ENCODE results near the gene U2AF1. TPM values are rescaled to one million over a fixed set of nuclear protein-coding genes. Genes with fewer than 3 reads are reported as not detected.
"Not testable (repeated sequence)": the region's sequence is repeated elsewhere in the genome, so short reads cannot be mapped to it uniquely, and the experiment has no call there.

Gene U2AF1
- total RNA-seq, 2 experiments from 2014 or later = 21.9 to 31.3 TPM

DNA sequence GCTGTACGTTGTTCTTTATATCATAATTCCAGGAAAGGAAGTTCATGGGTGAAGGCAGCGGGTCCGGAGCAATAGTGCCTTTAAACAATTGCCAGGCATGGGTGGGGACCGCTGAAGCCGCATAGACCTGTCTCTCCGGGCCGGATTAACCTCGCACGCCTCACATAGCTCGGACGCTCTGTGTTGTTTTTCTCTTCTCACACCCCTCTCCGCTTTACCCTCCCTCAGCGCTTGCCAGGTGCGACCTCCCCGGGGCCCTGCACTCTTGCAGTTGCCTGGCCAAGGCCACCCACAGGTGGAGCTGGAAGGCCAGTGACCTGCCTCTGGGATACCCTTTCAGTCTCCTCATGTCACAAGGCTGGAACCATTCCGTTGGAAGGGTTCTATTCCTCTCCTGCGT is 807 bp upstream of the U2AF1 start:
- ATAC-seq; POLR2A ChIA-PET; H3K27me3 Mint-ChIP-seq; CTCF ChIA-PET; H3K4me3 Mint-ChIP-seq; H3K36me3 Mint-ChIP-seq (ENCODE audit: low read depth); DNase-seq; H3K4me1 Mint-ChIP-seq (ENCODE audit: low read depth); H3K27ac Mint-ChIP-seq; intact Hi-C loops (cut with micrococcal nuclease); H3K9me3 Mint-ChIP-seq: not testable (repeated sequence)

DNA sequence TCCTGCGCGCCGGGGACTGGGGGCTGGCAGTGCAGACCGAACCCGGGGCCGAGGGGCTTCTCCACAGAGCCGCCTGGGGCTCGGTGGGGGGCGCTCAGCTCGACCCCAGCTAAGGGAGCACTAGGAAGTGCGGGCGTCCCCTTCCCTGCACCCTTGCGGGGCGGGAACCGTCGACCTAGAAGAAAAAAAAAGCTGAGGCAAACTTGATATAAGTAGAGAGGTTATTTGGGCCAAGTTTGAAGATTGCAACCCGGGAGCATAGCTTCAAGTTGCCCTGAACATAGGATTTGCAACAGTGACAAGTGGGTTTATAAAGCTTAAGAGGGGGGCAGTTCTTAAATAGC is 396 bp upstream of the U2AF1 start:
- CTCF ChIA-PET; H3K4me1 Mint-ChIP-seq (ENCODE audit: low read depth); H3K36me3 Mint-ChIP-seq (ENCODE audit: low read depth); H3K27me3 Mint-ChIP-seq; POLR2A ChIA-PET; DNase-seq; intact Hi-C loops (cut with micrococcal nuclease); H3K4me3 Mint-ChIP-seq; H3K9me3 Mint-ChIP-seq; ATAC-seq; H3K27ac Mint-ChIP-seq: not testable (repeated sequence)

DNA sequence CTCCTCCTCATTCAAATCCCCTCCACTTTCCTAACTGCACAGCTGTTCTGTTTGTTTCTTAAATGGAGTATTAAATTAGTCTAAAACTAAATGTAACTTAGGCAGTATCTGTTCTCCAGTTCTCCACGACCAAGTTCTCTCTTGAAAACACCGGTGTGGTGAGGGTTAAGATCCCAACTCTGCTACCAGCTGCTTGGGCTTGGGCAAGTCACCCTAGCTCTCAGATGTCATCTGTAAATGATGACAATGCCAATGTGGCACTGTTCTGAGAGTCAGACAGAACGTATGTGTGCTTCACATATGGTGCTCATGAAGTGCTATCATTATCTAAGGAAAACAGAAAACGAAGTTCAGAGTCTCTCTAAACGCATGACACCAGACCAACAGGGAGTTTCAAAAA is 2.7 kb downstream of the U2AF1 start:
- POLR2A ChIA-PET; ATAC-seq; H3K4me1 Mint-ChIP-seq (ENCODE audit: low read depth); H3K27ac Mint-ChIP-seq; H3K4me3 Mint-ChIP-seq; DNase-seq; intact Hi-C loops (cut with micrococcal nuclease); H3K27me3 Mint-ChIP-seq; H3K36me3 Mint-ChIP-seq (ENCODE audit: low read depth); H3K9me3 Mint-ChIP-seq; CTCF ChIA-PET: not testable (repeated sequence)

DNA sequence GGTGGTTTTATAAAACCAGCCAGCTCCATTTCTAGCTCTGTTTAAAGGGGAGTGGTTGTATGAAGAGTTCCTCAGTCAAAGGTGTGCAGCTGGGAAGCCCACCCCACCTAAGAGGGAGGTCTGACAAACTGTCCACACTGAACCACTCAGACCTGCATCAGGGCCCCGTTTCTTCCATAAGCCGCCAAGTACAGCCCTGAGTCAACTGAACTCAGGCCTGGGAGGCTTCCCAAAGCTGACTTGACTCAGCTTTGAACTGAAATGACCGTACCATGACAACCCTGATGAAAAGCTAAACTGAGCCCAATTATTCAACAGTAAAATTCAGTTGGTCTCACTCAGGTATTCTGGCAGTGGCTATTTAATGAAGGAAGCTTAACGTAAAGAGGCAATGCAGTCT is 5.1 kb downstream of the U2AF1 start:
- intact Hi-C loops (cut with micrococcal nuclease); POLR2A ChIA-PET; H3K4me1 Mint-ChIP-seq (ENCODE audit: low read depth); H3K27ac Mint-ChIP-seq; DNase-seq; H3K27me3 Mint-ChIP-seq; ATAC-seq; H3K9me3 Mint-ChIP-seq; H3K4me3 Mint-ChIP-seq; CTCF ChIA-PET; H3K36me3 Mint-ChIP-seq (ENCODE audit: low read depth): not testable (repeated sequence)

DNA sequence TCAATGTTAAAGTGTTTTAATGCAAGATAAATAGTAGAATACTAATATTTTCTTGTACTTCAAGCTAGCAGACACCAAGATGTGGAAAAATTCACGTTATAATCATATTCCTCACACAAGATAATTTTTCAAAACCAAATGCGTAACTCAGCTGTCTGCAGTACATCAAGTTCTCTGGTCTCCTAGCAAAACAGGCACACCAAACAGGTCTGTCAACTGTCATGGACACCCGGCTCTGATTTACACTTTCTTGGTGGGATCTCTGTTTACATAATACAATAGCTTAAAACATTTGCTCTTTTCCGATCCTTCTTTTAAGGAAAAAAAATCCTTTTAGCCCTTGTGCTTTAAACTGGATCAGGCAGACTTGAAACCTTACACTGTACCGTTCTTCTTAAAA is 5.7 kb downstream of the U2AF1 start:
- H3K9me3 Mint-ChIP-seq; H3K27me3 Mint-ChIP-seq; DNase-seq; CTCF ChIA-PET; ATAC-seq; H3K36me3 Mint-ChIP-seq (ENCODE audit: low read depth); H3K4me3 Mint-ChIP-seq; POLR2A ChIA-PET; H3K4me1 Mint-ChIP-seq (ENCODE audit: low read depth); intact Hi-C loops (cut with micrococcal nuclease); H3K27ac Mint-ChIP-seq: not testable (repeated sequence)

DNA sequence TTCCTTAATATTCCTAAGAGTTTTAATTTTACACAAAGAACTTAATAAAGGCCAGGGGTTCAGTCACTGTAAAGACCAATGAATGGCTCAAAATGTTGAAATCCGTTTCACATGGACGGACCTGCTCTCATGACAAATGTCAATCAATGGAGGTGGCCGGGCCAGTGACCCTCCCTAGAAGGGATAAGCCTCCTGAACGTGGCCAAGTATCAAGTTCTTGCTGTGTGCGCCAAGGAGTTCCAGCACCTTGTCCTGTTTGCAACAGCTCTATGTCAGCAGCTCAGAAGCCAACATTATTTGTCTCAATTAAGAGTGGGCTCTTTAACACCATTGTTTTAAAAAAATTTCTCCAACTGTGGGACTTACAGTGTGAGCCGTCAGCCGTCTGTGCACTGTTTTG is 6.4 kb downstream of the U2AF1 start:
- ATAC-seq; DNase-seq; H3K4me3 Mint-ChIP-seq; intact Hi-C loops (cut with micrococcal nuclease); H3K9me3 Mint-ChIP-seq; POLR2A ChIA-PET; CTCF ChIA-PET; H3K27me3 Mint-ChIP-seq; H3K4me1 Mint-ChIP-seq (ENCODE audit: low read depth); H3K27ac Mint-ChIP-seq; H3K36me3 Mint-ChIP-seq (ENCODE audit: low read depth): not testable (repeated sequence)

DNA sequence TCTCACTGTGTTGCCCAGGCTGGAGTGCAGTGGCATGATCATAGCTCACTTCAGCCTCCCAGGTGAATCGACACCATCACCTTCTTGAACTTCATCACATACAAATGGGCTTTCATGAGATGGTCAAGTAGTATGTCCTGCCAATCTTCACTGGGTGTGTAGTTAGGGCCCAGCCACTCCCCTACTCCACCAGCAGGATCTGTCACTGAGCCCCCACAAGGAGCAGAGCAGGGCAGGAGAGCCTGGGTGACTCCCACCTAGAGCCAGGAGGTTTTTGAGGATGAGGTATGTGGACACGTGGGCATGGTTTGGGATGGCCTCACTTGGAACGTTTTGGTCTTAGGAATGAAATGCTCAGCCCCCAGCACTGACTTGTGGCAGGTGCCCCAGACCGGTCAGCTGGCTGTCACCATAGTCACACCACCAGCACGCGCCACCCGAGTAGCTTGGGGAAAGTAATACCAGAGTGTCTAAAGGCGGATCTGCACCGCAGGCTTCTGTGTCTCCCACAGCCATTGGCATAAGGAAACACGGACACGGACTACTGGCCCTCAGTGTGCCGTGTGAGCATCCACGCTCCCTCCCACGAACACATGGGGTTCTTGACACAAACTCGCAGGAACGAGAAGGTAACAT is 15.3 kb downstream of the U2AF1 start:
- CTCF ChIA-PET; H3K27ac Mint-ChIP-seq; H3K4me1 Mint-ChIP-seq (ENCODE audit: low read depth); POLR2A ChIA-PET; intact Hi-C loops (cut with micrococcal nuclease); H3K4me3 Mint-ChIP-seq; H3K27me3 Mint-ChIP-seq; ATAC-seq; H3K36me3 Mint-ChIP-seq (ENCODE audit: low read depth); H3K9me3 Mint-ChIP-seq; DNase-seq: not testable (repeated sequence)

DNA sequence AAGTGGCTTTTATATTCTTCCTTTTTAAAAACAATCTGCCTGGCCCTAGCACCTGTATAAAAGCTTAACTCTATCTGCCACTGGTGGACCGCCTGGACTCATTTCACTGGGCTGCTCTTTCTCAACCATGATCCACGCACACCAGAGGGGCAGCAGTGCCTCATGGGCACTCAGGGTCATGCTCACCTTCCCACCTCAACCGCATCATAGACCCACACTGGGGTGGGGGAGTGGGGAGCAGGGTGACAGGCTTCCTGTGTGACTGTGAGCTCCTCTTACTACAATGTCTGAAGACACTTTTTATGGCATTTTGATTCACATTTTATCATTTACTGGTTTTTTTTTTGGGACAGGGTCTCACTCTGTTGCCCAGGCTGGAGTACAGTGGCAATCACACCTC is 16.4 kb downstream of the U2AF1 start:
- CTCF ChIA-PET; H3K9me3 Mint-ChIP-seq; H3K36me3 Mint-ChIP-seq (ENCODE audit: low read depth); H3K27me3 Mint-ChIP-seq; H3K4me3 Mint-ChIP-seq; H3K4me1 Mint-ChIP-seq (ENCODE audit: low read depth); POLR2A ChIA-PET; intact Hi-C loops (cut with micrococcal nuclease); ATAC-seq; H3K27ac Mint-ChIP-seq: not testable (repeated sequence)
- peak; percentile 1 for DNase-seq

DNA sequence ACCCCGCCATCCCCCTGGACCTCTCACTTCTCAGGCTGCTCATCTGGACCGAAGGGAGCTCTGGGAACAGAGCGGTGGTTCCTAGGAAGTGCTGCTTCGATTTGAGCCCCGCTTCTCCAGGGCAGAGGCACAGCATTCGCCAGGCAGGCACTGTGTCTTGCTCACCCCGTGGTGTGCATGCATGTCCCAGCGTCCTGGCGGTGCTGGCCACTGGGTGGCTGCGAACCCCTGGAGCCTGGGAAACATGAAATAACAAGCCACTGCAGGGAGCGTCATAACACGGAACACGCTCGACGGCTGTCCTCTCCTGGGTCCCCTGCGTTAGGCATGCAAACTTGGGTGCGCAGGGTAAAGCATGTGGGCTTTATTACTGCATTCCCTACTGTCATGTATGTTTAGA is 17.9 kb downstream of the U2AF1 start:
- CTCF ChIA-PET; ATAC-seq; H3K27ac Mint-ChIP-seq; intact Hi-C loops (cut with micrococcal nuclease); H3K4me3 Mint-ChIP-seq; DNase-seq; H3K36me3 Mint-ChIP-seq (ENCODE audit: low read depth); H3K4me1 Mint-ChIP-seq (ENCODE audit: low read depth); H3K27me3 Mint-ChIP-seq; POLR2A ChIA-PET; H3K9me3 Mint-ChIP-seq: not testable (repeated sequence)

DNA sequence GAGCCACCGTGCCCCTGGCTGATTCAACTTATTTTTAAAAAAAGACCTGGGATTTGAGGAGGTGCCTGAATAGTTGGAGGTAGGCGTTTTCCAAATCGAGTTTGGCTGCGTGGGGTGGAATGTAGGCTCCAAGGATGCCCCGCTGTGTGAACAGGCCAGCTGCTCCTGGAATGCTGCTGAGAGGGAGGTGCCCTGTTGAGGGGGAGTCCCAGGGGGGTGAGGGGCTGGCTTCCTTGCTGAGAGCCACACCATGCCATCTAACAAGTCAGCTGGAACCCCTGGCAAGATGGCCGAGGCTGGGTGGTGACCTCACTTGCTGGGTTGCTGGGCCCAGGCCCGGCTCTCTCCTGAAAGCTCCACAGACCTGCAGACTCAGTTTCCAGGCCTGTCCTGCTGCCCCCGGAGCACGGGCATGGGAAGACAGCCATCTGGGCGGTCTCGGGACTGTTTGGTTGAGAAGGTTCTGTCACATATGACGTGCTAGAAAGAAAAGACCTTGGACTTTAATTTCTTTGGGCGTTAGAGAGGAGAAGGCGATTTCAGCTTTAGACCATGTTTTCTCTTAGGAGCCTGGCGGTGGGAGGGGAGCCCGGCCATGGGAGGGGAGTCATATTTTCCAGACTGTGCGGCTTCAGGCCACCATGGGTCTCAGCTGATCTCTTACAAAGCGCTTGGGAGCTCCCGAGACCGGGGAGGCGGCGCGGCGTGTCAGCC is 24.6 kb downstream of the U2AF1 start:
- H3K4me1 Mint-ChIP-seq (ENCODE audit: low read depth); H3K27ac Mint-ChIP-seq; ATAC-seq; intact Hi-C loops (cut with micrococcal nuclease); H3K27me3 Mint-ChIP-seq; CTCF ChIA-PET; POLR2A ChIA-PET; H3K9me3 Mint-ChIP-seq; H3K36me3 Mint-ChIP-seq (ENCODE audit: low read depth); H3K4me3 Mint-ChIP-seq; DNase-seq: not testable (repeated sequence)

DNA sequence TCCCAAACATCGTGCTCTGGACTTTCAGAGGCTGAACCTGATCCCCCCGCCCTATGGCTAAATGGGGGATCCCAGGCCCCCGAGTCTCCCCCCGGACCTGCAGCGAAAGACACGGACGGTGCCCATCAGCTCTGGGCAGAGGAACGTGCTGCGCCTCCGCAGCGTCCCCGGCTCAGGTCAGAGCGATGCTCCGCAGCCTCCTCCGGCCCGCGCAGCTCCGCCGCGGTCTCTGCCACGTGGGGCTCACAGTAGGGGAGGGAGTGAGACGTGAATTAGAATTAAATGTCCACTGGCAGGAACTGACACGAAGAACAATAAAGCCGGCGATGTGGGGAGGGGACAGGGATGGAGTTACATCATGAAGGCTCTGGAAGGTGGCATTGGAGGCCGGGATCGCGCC is 30.7 kb downstream of the U2AF1 start:
- POLR2A ChIA-PET; H3K27me3 Mint-ChIP-seq; DNase-seq; intact Hi-C loops (cut with micrococcal nuclease); H3K36me3 Mint-ChIP-seq (ENCODE audit: low read depth); H3K4me3 Mint-ChIP-seq; CTCF ChIA-PET; H3K27ac Mint-ChIP-seq; H3K4me1 Mint-ChIP-seq (ENCODE audit: low read depth); H3K9me3 Mint-ChIP-seq: not testable (repeated sequence)
- peak; percentile 23 for ATAC-seq

DNA sequence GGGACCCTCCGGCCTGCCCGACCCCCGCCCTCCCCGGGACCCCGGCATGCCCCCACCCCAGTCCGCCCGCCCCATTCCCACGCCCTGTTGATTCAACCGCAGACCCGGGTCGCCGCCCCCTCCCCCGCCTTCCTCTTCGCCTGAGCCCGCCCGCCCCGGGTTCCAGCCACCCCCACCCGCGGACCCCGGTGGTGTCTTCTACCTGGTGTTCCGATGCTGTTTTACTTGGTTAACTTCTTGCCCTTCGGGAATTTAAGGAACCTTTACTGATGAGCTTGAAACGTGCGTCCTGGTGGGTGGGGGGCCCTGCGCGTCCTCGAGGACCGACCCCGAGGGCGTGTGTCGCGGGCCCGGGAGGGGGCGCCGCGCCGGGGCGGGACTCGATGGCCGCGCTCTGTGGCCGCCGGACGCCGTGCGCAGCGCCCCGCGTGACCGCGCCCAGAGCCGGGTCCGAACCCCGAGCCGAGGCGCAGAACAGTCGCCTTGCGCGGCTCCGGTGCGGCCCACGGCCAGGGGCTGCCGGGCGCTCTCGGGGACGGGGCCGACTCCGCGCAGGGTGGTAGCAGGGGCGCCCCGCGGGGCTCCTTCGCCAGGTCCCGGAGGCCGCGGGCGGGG is 31.2 kb downstream of the U2AF1 start:
- H3K27me3 Mint-ChIP-seq; DNase-seq; CTCF ChIA-PET; H3K36me3 Mint-ChIP-seq (ENCODE audit: low read depth); intact Hi-C loops (cut with micrococcal nuclease); H3K27ac Mint-ChIP-seq; H3K4me3 Mint-ChIP-seq; H3K9me3 Mint-ChIP-seq; POLR2A ChIA-PET; H3K4me1 Mint-ChIP-seq (ENCODE audit: low read depth): not testable (repeated sequence)
- peak; percentile 35 for ATAC-seq
